B cell (primary cell): ENCODE results near the gene MOV10L1. TPM values are rescaled to one million over a fixed set of nuclear protein-coding genes. Genes with fewer than 3 reads are reported as not detected.
A peak's percentile ranks its signal among the peaks of the same experiment; 100 is the strongest.

ENCODE experiments used
- ATAC-seq: fragments of 200-7000 bp; cut with Tn5 transposase; one replicate; pipeline ENCODE4 v1.10.0; 2021; ENCODE audit warnings: low read depth, mild to moderate bottlenecking, moderate number of reproducible peaks, moderate library complexity
- CTCF ChIA-PET: fragments of 350-600 bp; sonication (Branson Sonifier 250); formaldehyde crosslinking; loops from one replicate; lab custom pipeline; 2021; ENCODE audit warnings: antibody characterized with exemption, inconsistent platforms; lab: Charles Lee
- POLR2A ChIA-PET: fragments of 350-600 bp; sonication (Branson Sonifier 250); formaldehyde crosslinking; loops from one replicate; lab custom pipeline; 2021; ENCODE audit warnings: antibody characterized with exemption; lab: Charles Lee
- DNase-seq: peaks from one replicate; pipeline ENCODE4 v3.0.0; 2013
- H2AFZ ChIP-seq: 2 replicates; pipeline ENCODE4 v1.6.1; 2012; ENCODE audit warnings: mild to moderate bottlenecking, low read depth, low read length; ENCODE audit not compliant: insufficient read depth, poor library complexity, severe bottlenecking
- H3K27ac ChIP-seq, 2 donors: 1 replicate in 1 of 2; 2 replicates in 1 of 2; pipeline ENCODE4 v1.5.1; 2012 to 2013; ENCODE audit warnings: low read length in 2 of 2, mild to moderate bottlenecking in 2 of 2, moderate library complexity in 1 of 2
- H3K27me3 ChIP-seq, 4 experiments: fragments of 200-600 bp in 1 of 4; sonication (generic) in 1 of 4; replicated peaks in 1 of 4; 1 replicate in 2 of 4; 2 replicates in 2 of 4; pipeline versions ENCODE4 v1.6.1 to v1.7.0; 2013 to 2016; ENCODE audit warnings: low read length in 3 of 4, mild to moderate bottlenecking in 2 of 4, mixed read lengths in 1 of 4, moderate library complexity in 1 of 4; ENCODE audit not compliant: insufficient read depth in 4 of 4, control insufficient read depth in 3 of 4; ENCODE audit errors: control extremely low read depth in 1 of 4
- H3K36me3 ChIP-seq, 2 experiments: replicated peaks in 1 of 2; 1 replicate in 1 of 2; 2 replicates in 1 of 2; pipeline versions ENCODE4 v1.6.1 to v1.7.1; 2013; ENCODE audit warnings: low read length in 1 of 2; ENCODE audit not compliant: insufficient read depth in 2 of 2, control insufficient read depth in 1 of 2; ENCODE audit errors: control extremely low read depth in 1 of 2, extremely low read depth in 1 of 2
- H3K4me1 ChIP-seq, 2 donors: fragments of 200-600 bp in 1 of 2; sonication (generic) in 1 of 2; 1 replicate in 1 of 2; 2 replicates in 1 of 2; pipeline versions ENCODE4 v1.5.1 to v1.6.1; 2013 to 2017; ENCODE audit warnings: low read length in 2 of 2; ENCODE audit not compliant: control insufficient read depth in 2 of 2, insufficient read depth in 2 of 2
- H3K4me2 ChIP-seq: replicated peaks from 2 replicates; pipeline ENCODE3; 2012; ENCODE audit warnings: mild to moderate bottlenecking, low read depth, low read length; ENCODE audit not compliant: poor library complexity, severe bottlenecking
- H3K4me3 ChIP-seq, 5 experiments: fragments of 200-600 bp in 1 of 5; sonication (generic) in 1 of 5; 1 replicate in 3 of 5; 2 replicates in 2 of 5; pipeline versions ENCODE4 v1.5.1 to v1.7.0; 2011 to 2016; ENCODE audit warnings: low read length in 4 of 5, mild to moderate bottlenecking in 4 of 5, low read depth in 2 of 5, control low read depth in 1 of 5, moderate library complexity in 1 of 5; ENCODE audit not compliant: insufficient read depth in 1 of 5; ENCODE audit errors: control extremely low read depth in 1 of 5, extremely low read depth in 1 of 5
- H3K79me2 ChIP-seq: fragments of 200-600 bp; sonication (generic); one replicate; pipeline ENCODE4 v1.6.0; 2016; ENCODE audit warnings: low read length; ENCODE audit not compliant: control insufficient read depth, insufficient read depth
- H3K9ac ChIP-seq: fragments of 200-600 bp; sonication (generic); 2 replicates; pipeline ENCODE4 v1.6.1; 2017; ENCODE audit warnings: mild to moderate bottlenecking, low read length, moderate library complexity
- H3K9me3 ChIP-seq, 3 donors: one replicate each; pipeline versions ENCODE4 v1.6.1 to v1.7.1; 2013; ENCODE audit warnings: low read length in 2 of 3; ENCODE audit not compliant: control insufficient read depth in 2 of 3, insufficient read depth in 1 of 3; ENCODE audit errors: control extremely low read depth in 1 of 3
- H4K20me1 ChIP-seq: 2 replicates; pipeline ENCODE4 v1.6.0; 2012; ENCODE audit warnings: mild to moderate bottlenecking, low read length; ENCODE audit not compliant: insufficient read depth, control insufficient read depth, poor library complexity, severe bottlenecking
- H3K27ac Mint-ChIP-seq: one replicate; pipeline ENCODE4 v1.8.0; 2021; ENCODE audit warnings: mixed read lengths
- H3K27me3 Mint-ChIP-seq: one replicate; pipeline ENCODE4 v1.8.0; 2021; ENCODE audit warnings: mixed read lengths
- H3K4me1 Mint-ChIP-seq: one replicate; pipeline ENCODE4 v1.8.0; 2021; ENCODE audit warnings: mixed read lengths
- H3K4me3 Mint-ChIP-seq: one replicate; pipeline ENCODE4 v1.8.0; 2021; ENCODE audit warnings: mixed read lengths
- H3K9me3 Mint-ChIP-seq: one replicate; pipeline ENCODE4 v1.8.0; 2022; ENCODE audit warnings: mixed read lengths; ENCODE audit not compliant: insufficient read depth
- EZH2 ChIP-seq: IDR thresholded peaks from 2 replicates; pipeline ENCODE4 v1.6.1; 2012; ENCODE audit warnings: borderline replicate concordance, low read depth, mild to moderate bottlenecking, moderate library complexity, low read length; ENCODE audit not compliant: insufficient read depth, poor library complexity, severe bottlenecking
- WGBS: methylation state at CpG from one replicate; pipeline ENCODE4 v1.1.5; 2013; ENCODE audit warnings: missing lambda C conversion rate; ENCODE audit not compliant: insufficient coverage; 5-methylcytosine and 5-hydroxymethylcytosine counted together
- intact Hi-C: fragments of 100-400 bp; cut with micrococcal nuclease; formaldehyde crosslinking; loops from one replicate; pipeline ENCODE4 v1.10.0; 2022
- polyA plus RNA-seq: library from polyadenylated mRNA; depleted of rRNA; stranded (reverse); fragments of >200 nt; gene quantifications from 2 replicates; pipeline ENCODE4 v1.2.3, GENCODE V29; 2012
- total RNA-seq, 2 donors: library from RNA; stranded (reverse); fragments of 120-200 nt in 1 of 2; gene quantifications; 1 replicate in 1 of 2; 2 replicates in 1 of 2; pipeline versions ENCODE4 v1.2.3 to v1.2.4, GENCODE V29; 2013 to 2022
- TF ChIP-seq, protein P1 (sequence below): fragments of 200-600 bp; IDR thresholded peaks from one replicate; pipeline ENCODE4 v1.8.0; 2022; ENCODE audit warnings: antibody characterized with exemption, mild to moderate bottlenecking

The MOV10L1 gene
- total and polyA plus RNA-seq, 2 donors (not counting 1 experiment from before 2014, with no cell fraction given) = not detected

DNA sequence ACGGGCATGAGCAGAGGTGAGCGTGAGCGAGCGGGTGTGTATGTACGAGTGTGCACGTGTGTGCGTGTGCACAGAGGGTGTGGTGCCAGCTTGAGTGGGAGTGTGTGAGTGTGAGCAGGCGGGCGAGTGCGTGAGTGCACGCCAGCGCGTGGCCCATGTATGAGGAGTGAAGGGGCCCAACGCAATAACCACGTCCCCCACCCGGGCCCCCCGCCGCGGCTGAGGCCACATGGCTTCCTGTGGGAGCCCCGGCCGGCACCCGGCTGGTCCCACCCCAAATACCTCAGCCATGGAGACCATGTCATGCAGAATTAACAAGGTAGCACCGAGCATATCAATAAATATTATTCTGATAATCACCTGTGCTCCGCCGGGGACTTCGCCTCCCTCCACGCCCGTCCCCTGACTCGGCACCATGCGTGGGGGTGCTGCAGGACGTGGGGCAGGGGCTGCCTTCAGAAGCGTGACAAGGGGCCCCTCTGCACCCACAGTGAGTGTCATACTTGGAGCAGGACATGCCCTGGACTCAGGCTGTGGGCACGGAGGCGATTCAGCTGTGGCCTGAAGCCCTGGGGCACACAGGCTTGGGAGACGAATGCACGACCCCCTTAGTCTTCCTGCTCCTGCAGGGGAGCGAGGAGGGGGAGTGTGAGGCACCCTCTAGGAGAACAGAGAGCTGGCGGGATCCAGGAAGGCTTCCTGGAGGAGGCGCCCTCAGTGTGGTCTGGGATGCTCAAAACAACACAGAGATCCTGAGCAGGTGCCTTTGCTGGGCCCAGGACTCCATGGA, 90.3 kb downstream of the MOV10L1 start:
- Histone ChIP-seq H3K79me2 (peaks cover under 1% of the 10 kb centered on the region), H3K4me3 (no peak overlapping the region), H2AFZ (no peak overlapping the region), H3K9me3 (peaks cover 0 to 5% (median 0%) of the 10 kb centered on the region in 3 donors), H3K27me3 (peaks cover 0 to 21% (median under 1%) of the 10 kb centered on the region in 4 experiments), H3K36me3 (no peaks in the 10 kb centered on the region), H4K20me1 (no peaks in the 10 kb centered on the region), H3K4me1 (peaks cover 29 to 30% of the 10 kb centered on the region in 2 donors), H3K4me2 (peak overlapping the region; percentile 29), H3K27ac (no peak overlapping the region), H3K9ac (no peak overlapping the region)
- DNase-seq (peak; percentile 22), ATAC-seq (no peak)
- H3K4me3 Mint-ChIP-seq = no peak overlapping the region
- H3K9me3 Mint-ChIP-seq = no peaks in the 10 kb centered on the region
- CTCF ChIA-PET = no interaction called here
- peaks cover 27% of the 10 kb centered on the region for H3K4me1 Mint-ChIP-seq
- WGBS = 59% methylated on average over 35 of the region's 39 CpGs
- peaks cover 13% of the 10 kb centered on the region for H3K27me3 Mint-ChIP-seq
- TF ChIP-seq, protein P1, sequence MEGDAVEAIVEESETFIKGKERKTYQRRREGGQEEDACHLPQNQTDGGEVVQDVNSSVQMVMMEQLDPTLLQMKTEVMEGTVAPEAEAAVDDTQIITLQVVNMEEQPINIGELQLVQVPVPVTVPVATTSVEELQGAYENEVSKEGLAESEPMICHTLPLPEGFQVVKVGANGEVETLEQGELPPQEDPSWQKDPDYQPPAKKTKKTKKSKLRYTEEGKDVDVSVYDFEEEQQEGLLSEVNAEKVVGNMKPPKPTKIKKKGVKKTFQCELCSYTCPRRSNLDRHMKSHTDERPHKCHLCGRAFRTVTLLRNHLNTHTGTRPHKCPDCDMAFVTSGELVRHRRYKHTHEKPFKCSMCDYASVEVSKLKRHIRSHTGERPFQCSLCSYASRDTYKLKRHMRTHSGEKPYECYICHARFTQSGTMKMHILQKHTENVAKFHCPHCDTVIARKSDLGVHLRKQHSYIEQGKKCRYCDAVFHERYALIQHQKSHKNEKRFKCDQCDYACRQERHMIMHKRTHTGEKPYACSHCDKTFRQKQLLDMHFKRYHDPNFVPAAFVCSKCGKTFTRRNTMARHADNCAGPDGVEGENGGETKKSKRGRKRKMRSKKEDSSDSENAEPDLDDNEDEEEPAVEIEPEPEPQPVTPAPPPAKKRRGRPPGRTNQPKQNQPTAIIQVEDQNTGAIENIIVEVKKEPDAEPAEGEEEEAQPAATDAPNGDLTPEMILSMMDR = no peak
- no peak for TF ChIP-seq EZH2
- intact Hi-C loops = no loop called here
- POLR2A ChIA-PET = interaction anchor here (1.2 kb wide), 1 partner anchor 12 kb away, joined by 3 read pairs; no protein-coding TSS in a partner anchor
- H3K27ac Mint-ChIP-seq = peak overlapping the region; percentile 1
